Smooth muscle cell (in vitro differentiated cells): ENCODE measurements around the gene FAM50A. TPM values are rescaled to one million over a fixed set of nuclear protein-coding genes. Genes with fewer than 3 reads are reported as not detected.

Experiments
- DNase-seq: peaks from one replicate; lab custom pipeline; 2025; ENCODE audit not compliant: unreplicated experiment; lab: John Stamatoyannopoulos, UW
- H2AFZ ChIP-seq: fragments of 200-600 bp; sonication (generic); 2 replicates; pipeline ENCODE4 v1.6.0; 2016; ENCODE audit warnings: antibody characterized with exemption, low read depth, mild to moderate bottlenecking
- H3F3A ChIP-seq: fragments of 200-600 bp; sonication (generic); 2 replicates; pipeline ENCODE4 v1.6.0; 2017; ENCODE audit warnings: antibody characterized with exemption, low read depth
- H3K27ac ChIP-seq: fragments of 200-600 bp; sonication (generic); 2 replicates; pipeline ENCODE4 v1.5.1; 2016; ENCODE audit warnings: low read depth, mild to moderate bottlenecking
- H3K27me3 ChIP-seq: fragments of 200-600 bp; sonication (generic); 2 replicates; pipeline ENCODE4 v1.6.1; 2016; ENCODE audit warnings: low read depth, mild to moderate bottlenecking
- H3K36me3 ChIP-seq: fragments of 200-600 bp; sonication (generic); 2 replicates; pipeline ENCODE4 v1.5.1; 2016; ENCODE audit warnings: low read depth
- H3K4me1 ChIP-seq: fragments of 200-600 bp; sonication (generic); 2 replicates; pipeline ENCODE4 v1.5.1; 2016; ENCODE audit warnings: low read depth
- H3K4me2 ChIP-seq: fragments of 200-600 bp; sonication (generic); 2 replicates; pipeline ENCODE4 v1.6.0; 2016; ENCODE audit warnings: mild to moderate bottlenecking
- H3K4me3 ChIP-seq: fragments of 200-600 bp; sonication (generic); 2 replicates; pipeline ENCODE4 v1.5.1; 2016; ENCODE audit warnings: mild to moderate bottlenecking
- H3K79me2 ChIP-seq: fragments of 200-600 bp; sonication (generic); 2 replicates; pipeline ENCODE4 v1.6.0; 2016; ENCODE audit warnings: low read depth, mild to moderate bottlenecking
- H3K9ac ChIP-seq: fragments of 200-600 bp; sonication (generic); 2 replicates; pipeline ENCODE4 v1.6.0; 2016; ENCODE audit warnings: low read depth
- H3K9me3 ChIP-seq: fragments of 200-600 bp; sonication (generic); replicated peaks from 2 replicates; pipeline ENCODE4 v1.5.1; 2016; ENCODE audit warnings: low read depth
- H4K20me1 ChIP-seq: fragments of 200-600 bp; sonication (generic); 2 replicates; pipeline ENCODE4 v1.6.0; 2016; ENCODE audit warnings: low read depth
- WGBS: methylation state at CpG from one replicate; pipeline ENCODE4 v1.1.7; 2016; ENCODE audit warnings: low lambda C conversion rate; 5-methylcytosine and 5-hydroxymethylcytosine counted together
- polyA plus RNA-seq: library from polyadenylated mRNA; unstranded; fragments of >200 nt; fragmentation: Nextera tagmentation; extraction: Ambion mirVana; gene quantifications from 2 replicates; pipeline ENCODE4 v1.2.1, GENCODE V29; 2016
- total RNA-seq: library from RNA; depleted of rRNA; stranded (reverse); fragments of >200 nt; gene quantifications from 2 replicates; pipeline ENCODE4 v1.2.3, GENCODE V29; 2014
- TF ChIP-seq, protein P1 (sequence below): fragments of 200-600 bp; sonication (generic); IDR thresholded peaks from 2 replicates; pipeline ENCODE4 v1.5.1; 2017; ENCODE audit warnings: borderline replicate concordance, mild to moderate bottlenecking, antibody characterized with exemption; ENCODE audit not compliant: insufficient read depth, poor library complexity, severe bottlenecking

FAM50A gene
- total and polyA plus RNA-seq, 2 experiments from 2014 or later = 46.0 to 183 TPM

DNA sequence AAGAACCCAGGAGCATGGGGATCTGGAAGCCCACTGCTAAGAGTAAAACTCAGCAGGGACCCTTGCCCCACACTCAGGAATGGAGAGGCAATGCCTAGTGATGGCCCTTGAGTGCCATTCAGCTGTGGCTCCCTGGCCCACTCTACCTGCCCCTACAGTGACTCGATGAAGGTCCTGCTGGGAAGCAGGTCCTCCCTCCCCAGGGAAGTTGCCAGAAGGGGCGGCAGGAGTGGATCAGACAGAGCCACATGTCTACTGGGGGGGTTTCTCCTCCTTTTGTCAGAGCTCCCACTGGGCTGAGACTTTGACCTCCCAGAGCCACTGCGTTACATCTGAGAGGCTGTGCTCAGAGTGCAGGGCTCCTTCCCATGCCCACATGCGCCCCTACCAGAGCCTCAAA, 45.2 kb downstream of the FAM50A start:
- H2AFZ ChIP-seq = no peak overlapping the region
- H3K4me2 ChIP-seq = peak overlapping the region; percentile 81
- no peaks in the 10 kb centered on the region for H3K36me3 ChIP-seq
- H3K9me3 ChIP-seq = no peaks in the 10 kb centered on the region
- DNase-seq = no peak
- H3K4me3 ChIP-seq = peak overlapping the region; percentile 54
- TF ChIP-seq, protein P1, sequence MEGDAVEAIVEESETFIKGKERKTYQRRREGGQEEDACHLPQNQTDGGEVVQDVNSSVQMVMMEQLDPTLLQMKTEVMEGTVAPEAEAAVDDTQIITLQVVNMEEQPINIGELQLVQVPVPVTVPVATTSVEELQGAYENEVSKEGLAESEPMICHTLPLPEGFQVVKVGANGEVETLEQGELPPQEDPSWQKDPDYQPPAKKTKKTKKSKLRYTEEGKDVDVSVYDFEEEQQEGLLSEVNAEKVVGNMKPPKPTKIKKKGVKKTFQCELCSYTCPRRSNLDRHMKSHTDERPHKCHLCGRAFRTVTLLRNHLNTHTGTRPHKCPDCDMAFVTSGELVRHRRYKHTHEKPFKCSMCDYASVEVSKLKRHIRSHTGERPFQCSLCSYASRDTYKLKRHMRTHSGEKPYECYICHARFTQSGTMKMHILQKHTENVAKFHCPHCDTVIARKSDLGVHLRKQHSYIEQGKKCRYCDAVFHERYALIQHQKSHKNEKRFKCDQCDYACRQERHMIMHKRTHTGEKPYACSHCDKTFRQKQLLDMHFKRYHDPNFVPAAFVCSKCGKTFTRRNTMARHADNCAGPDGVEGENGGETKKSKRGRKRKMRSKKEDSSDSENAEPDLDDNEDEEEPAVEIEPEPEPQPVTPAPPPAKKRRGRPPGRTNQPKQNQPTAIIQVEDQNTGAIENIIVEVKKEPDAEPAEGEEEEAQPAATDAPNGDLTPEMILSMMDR = no peak
- peaks cover 11% of the 10 kb centered on the region for H3K79me2 ChIP-seq
- WGBS = 90% methylated on average over 4 of the region's 4 CpGs
- H4K20me1 ChIP-seq = no peaks in the 10 kb centered on the region
- peak overlapping the region; percentile 80 for H3K27ac ChIP-seq
- H3K4me1 ChIP-seq = peaks cover 3% of the 10 kb centered on the region
- H3K9ac ChIP-seq = no peak overlapping the region
- H3F3A ChIP-seq = no peaks in the 10 kb centered on the region
- no peaks in the 10 kb centered on the region for H3K27me3 ChIP-seq

DNA sequence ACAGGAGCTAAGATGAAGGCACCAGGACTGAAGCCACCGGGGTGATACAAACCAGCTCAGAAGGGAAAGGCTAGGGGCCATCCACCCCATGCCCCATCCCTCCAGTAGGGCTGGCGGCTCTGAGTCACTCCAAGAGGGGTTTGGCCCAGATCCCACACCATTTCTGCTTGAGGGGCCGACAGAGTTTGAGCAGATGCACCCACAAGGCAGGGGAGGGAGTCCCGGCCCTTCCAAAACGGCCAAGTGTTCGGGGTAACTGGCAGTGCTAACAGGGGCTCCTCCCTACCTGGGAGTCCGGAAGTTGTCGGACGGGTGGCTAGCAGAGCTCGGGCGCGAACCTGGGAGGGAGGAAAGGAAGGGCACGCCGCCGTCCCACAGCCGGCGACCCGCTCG, 46.1 kb downstream of the FAM50A start:
- Histone ChIP-seq H3F3A (no peaks in the 10 kb centered on the region), H3K9me3 (no peaks in the 10 kb centered on the region), H3K27ac (peak overlapping the region; percentile 80), H3K4me3 (peak overlapping the region; percentile 54), H3K27me3 (no peaks in the 10 kb centered on the region), H2AFZ (no peak overlapping the region), H3K79me2 (peaks cover 5% of the 10 kb centered on the region), H3K36me3 (no peaks in the 10 kb centered on the region), H4K20me1 (no peaks in the 10 kb centered on the region), H3K9ac (peak overlapping the region; percentile 75), H3K4me2 (peak overlapping the region; percentile 81), H3K4me1 (peaks cover 3% of the 10 kb centered on the region)
- WGBS = 42% methylated on average over 15 of the region's 19 CpGs
- TF ChIP-seq, protein P1 = no peak
- DNase-seq = peak; percentile 27

DNA sequence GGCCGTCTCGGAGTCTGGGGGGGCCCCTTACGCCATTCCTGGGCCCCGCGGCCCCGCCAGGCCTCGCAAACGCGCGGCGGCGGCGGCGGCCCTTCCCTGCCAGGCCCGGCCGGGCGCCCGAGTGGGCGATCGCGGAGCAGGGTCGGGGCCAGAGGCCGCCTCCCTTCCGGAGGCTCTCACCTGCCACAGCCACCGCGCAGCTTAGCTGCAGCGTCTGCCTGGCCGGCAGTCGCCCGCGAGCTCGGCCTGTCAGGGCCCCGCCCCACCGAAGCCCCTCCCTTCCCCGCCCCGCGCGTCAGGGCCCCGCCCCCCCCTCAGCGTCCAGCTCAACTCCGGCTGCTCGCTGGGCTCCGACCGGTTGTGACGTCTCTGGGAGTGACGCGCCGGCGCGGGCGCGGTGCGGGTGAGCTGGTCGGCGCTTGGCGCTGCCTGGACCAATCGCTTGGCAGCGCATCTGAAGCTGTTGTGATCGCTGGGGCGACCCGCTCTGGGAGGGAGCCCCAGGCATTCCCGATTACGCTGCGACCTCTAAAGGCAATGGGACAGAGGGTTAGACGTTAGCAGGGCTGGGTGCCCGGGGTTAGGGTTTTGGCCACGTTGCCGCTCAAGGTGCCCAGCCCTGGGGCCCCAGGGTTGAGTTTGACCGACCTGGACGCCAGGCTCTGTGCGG, 46.6 kb downstream of the FAM50A start, which contains the start of gene SLC10A3:
Gene SLC10A3 (minus strand): TSS at position 216 of the 670 bp plus-strand sequence. CDS start 1,689 bp downstream, outside the sequence.
- H4K20me1 ChIP-seq = no peaks in the 10 kb centered on the region

More for the DNA sequence above, 46.6 kb downstream of the FAM50A start, which contains the start of gene SLC10A3:
- Histone ChIP-seq H3K9ac (peak within 1 kb of the TSS; percentile 86), H2AFZ (peak within 1 kb of the TSS; percentile 42), H3K4me1 (peaks cover 3% of the 10 kb centered on the region), H3K27ac (peak within 1 kb of the TSS; percentile 94), H3K9me3 (no peaks in the 10 kb centered on the region), H3K4me3 (peak within 1 kb of the TSS; percentile 63), H3K27me3 (no peaks in the 10 kb centered on the region), H3F3A (no peaks in the 10 kb centered on the region), H3K79me2 (peaks cover 5% of the 10 kb centered on the region), H3K4me2 (peak within 1 kb of the TSS; percentile 85), H3K36me3 (no peaks in the 10 kb centered on the region)
- peak; percentile 70 for DNase-seq
- TF ChIP-seq, protein P1 = no peak
- 45% methylated on average over 39 of the region's 71 CpGs for WGBS
